GM18858 (cell line): ENCODE data around the gene DUSP7.

Experiments used
- ATAC-seq: cut with Tn5 transposase; IDR thresholded peaks from one replicate; pipeline ENCODE4 v1.9.1; 2021; ENCODE audit not compliant: unreplicated experiment

The DUSP7 gene

DNA sequence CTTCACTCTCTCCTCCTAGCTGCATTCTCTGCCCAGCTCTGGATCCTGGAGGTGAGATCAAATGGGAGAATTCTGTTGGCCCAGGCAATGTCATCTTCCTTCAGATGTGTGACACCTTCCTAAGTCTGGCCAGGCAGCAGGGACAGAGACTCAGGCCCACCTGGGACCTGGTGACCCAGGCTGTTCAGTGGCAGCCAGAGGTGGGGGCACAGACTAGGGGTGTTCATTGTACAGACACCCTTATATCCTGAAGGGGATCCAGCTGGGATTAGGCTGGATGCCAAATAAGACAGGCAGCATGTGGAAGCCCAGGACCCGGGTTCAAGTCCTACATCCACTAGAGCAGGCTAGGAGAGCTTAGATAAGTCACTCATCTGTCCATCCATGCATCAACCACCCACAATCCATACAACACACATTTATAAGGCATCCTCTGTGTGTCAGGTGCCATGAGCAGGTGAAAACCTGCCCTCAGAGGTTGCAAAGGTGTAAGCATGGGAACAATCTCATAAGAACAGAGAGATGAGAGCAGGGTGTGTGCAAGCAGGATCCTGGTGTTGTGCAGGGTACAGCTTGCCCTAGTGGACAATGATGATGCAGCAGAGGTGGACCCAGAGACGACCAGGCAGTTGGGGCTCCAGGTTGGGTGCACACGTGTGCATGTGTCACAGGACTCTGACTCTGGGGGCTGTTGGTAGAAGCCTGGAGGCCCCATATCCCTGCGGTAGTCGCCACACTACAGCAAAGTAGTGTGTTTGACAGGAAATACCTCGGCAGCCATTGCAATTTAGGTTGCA, 42.4 kb downstream of the DUSP7 start:
- no peak for ATAC-seq

DNA sequence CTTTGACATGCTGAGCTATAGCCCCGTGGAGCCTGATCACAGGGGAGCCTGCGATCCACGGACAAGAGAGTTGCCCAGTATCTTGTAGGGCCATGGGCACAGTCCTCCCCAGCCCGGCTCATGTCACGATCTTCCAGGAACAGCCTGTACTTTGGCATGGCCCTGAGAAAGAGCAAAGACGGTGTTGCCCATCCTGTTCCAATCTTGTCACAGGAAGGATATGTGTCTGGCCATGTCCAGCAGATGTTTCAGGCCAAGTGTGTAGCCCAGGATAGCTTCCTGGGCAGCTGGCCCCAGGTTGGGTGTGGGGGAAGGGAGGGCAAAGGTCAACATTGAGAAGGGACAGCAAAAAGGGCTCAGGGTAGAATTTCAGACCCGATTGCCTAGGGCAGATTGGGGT, 43.7 kb downstream of the DUSP7 start:
- ATAC-seq: no peak

DNA sequence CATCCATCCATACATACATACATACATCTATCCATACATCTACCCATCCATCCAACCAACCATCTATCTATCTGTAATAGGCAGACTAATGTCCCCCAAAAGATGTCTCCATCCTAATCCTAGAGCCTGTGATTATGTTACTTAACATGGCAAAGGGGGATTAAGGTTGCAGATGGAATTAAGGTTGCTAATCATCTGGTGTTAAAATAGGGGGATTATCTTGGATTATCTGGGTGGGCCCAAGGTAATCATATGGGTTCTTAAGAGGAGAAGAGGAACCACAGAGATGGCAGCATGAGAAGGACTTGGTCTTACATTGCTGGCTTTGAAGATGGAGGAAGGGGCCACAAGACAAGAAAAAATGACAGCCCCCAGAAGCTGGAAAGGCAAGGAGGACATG, 45.9 kb downstream of the DUSP7 start:
- ATAC-seq: no peak

DNA sequence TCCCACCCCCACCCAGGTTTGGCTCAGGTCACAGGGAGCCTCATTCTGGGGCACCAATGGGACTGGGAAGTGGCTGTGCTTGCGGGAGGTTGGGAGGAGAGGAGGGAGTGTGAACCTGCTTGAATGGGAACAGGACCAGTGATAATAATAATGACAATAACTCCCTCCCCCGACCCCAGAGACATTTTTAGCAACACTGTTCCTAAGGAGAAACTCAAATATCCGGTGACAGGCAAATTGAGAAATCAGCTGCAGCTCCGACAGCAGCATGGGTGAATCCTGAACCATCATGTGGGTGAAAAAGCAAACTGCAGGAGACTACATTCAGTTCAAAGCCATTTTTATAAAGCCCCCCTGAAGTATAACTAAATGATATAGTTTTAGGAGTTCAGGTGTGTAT, 49.1 kb downstream of the DUSP7 start:
- no peak for ATAC-seq

DNA sequence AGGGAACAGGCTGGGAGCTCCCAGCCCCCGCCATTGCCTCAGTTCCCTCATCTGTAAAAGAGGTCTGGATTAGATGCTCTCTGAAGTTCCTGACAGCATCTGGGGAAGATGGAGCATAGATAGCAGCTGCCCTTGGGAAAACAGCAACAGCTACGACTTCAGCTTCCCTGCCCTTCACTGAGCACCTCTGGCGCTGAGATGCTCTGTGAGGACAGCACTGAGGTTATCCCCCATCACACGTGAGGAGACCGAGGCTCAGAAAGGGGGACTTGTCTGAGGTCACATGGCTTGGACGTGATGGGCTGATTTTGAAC, 49.6 kb downstream of the DUSP7 start:
- ATAC-seq: no peak

DNA sequence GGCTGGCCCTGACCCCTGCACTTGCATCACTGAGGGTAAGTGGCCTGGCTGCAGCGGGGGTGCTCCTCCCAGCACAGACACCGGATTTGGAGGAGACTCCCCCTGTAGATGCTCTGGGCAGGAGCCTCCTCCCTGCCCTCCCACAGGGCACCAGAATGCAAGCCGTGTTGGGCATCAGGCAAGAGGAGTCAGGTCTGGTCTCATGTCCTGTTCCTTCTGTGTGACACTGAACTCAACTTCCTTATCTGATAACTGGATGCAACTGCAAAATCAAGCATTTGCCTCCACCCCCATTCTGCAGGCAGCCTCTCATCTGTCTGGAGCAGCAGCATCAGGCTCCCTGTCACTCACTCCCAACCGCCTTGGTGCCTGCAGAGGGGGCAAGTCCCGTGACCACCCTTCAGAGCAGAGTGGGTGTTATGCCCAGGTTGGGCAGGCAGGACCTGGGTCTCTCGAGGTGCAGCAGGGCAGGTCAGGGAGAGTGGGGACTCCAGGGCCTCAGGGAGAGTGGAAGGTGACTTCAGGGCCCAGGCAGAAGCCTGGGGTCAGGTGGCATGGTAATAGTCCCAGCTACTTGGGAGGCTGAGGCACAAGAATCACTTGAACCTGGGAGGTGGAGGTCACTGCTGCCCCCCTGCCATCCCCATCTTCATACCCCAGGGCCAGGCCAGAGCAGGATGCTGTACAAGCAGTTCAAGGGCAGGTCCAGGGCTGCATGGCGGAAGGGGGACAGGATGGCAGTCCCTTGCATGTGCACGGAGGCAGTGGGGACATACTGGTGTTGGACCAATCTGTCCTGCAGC, 50.2 kb downstream of the DUSP7 start:
- ATAC-seq: no peak

DNA sequence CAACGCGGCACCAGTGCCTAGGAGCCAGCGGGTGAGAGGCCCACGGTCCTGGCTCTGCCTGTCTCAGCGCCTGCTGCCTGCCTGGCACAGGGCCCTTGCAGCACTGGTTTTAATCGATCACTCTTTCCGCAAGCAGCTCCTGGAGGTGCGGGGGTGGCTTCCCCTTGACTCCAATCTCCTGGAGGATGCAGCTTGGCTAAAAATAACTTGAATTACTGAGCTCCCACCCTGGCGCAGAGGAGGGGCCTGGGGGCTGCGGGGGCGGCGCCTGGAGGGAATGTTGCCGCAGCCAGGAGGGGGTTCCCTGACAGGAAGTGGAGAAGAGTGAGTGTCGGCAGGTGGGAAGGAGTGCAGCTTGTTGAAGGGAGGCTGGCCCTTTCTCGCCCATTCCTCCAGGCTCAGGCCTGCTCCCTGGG, 50.8 kb downstream of the DUSP7 start:
- no peak for ATAC-seq

DNA sequence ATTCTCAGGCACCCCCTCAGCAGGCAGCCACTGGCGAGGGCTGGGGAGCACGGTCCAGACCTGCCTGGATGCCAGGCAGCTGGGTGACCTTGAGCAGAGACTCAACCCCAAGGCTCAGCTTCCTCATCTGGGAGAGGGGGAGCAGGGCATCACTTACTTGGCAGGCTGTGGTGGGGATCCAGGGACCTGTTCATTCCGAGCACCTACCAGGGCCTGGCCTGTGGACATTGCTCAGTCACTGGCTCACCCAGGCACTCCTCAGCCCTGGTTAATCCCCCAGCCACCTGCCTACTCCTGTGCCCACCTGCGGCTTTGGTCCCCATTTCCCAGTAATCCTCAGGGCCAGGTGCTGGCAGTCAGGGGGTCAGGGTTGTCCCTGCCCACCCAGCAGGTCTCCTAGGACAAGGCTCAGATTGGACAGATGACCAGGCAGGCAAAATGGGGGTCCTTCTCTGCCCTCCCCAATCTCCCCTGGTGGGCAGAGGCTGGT, 51.4 kb downstream of the DUSP7 start:
- no peak for ATAC-seq

DNA sequence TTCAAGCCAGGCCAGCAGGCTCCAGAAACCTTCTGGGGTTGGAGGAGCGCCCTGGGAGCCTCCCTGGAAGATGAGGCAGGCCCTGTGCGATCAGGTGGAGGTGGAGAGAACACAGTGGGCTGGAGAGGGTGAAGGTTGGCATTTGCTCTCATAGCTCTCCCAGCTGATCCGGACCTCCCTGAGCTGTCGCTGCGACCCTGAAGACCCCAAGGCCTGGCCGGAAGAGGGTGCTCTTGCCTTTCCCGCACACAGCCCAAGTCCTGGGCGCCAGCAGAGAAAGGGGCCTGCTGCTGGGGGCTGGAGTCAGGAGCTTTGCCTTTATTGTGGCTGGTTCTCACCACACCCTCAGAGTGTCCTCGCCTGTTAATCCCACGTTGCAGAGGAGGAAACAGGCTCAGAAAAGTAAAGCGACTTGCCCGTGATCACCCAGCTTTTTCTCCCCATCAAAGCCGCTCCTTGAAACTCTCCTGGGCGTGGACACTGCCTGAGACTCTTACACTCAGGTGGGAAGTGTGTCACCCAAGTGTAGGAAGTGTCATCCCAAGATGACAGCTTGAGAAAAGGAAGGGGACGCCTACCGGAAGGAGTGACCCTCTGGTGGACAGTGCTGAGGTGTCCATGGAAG, 52.1 kb downstream of the DUSP7 start:
- ATAC-seq: no peak

DNA sequence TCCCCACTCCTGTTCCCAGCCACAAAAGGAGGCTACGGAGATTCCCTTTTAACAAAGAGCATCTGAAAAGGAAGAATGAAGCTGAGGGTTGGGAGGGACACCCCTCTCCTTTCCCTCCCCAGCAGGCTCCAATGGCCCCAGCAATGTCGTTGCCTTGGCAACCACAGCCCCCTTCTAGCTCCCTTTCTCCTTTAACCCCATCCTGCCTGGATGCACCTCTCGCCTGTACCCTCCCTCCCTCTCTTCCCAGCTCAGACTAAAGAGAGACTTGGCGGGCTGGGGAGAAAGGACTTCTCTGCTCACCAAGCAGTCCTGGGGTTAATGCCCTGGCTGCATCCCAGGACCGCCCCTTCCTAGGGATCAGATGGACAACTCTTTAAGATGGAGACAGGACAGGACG, 53.6 kb downstream of the DUSP7 start:
- no peak for ATAC-seq

DNA sequence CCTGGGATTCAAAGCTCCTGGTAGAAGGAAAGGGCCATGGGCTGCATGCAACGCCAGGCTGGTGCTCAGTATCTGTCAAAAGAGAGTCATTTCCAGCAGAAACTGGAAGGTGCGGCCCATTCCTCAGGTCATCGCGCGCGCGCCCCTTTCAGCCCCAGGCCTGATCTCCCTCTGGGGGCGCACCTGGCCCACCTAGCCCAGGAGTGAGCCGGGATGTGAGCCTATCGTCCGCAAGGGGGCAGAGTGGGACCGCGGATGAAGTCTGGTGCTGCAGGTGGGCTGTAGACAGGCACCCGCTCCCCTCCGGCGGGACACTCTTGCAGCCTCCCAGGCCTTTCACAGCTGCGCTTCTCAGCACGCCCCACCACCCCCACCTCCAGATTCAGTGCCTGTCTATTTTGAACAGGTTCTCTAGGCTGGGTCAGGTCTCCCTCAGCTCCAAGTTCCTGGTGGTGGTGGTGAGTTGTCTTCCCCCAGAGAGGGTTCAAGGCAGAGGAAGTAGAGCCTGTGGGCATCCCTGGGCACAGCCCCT, 54.9 kb downstream of the DUSP7 start:
- ATAC-seq: no peak

DNA sequence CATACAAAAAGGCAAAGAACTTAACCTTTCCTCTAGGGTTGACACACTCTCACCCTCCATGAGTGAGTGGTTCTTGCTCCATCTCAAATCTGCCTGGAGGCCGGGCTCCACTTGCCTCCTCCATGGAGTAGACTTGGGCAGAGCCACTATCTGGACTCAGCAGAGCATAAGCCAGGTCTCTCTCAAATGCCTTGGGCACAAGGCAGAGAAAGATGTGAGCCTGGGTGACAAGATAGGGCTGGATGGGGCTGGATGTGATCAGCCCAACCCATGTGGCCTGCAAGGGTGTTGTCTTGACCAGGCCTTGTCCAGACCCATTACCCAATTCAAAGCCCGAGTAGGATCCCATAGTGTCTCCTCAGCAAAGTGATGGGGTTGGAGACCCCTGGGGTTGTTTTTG, 56.5 kb downstream of the DUSP7 start:
- no peak for ATAC-seq
